GM12872 (cell line): Measurements from ENCODE around the gene MBNL1.

Experiments
- CTCF ChIP-seq: IDR thresholded peaks from 3 replicates; pipeline ENCODE4 v1.5.1; 2011; ENCODE audit warnings: low read depth, mild to moderate bottlenecking, low read length, moderate library complexity; ENCODE audit not compliant: insufficient read depth

The MBNL1 gene

GRCh38 chr3:152513301-152513960 lies 244.7 kb downstream of the MBNL1 start:
- no peak for TF ChIP-seq CTCF
